Measurements from ENCODE around the gene CTIF. TPM values are rescaled to one million over a fixed set of nuclear protein-coding genes. Genes with fewer than 3 reads are reported as not detected.
A peak's percentile ranks its signal among the peaks of the same experiment; 100 is the strongest.
"Not testable (repeated sequence)": the region's sequence is repeated elsewhere in the genome, so short reads cannot be mapped to it uniquely, and the experiment has no call there.

CTIF gene
- polyA plus RNA-seq, 4 donors, result 8.1 to 22.6 (median 11.3) TPM

GRCh38 chr18:48641981-48642380 lies 103.2 kb downstream of the CTIF start:
- H3K27ac ChIP-seq (ENCODE audit: low read depth in 1 of 3, low read length in 2 of 3), result no peak overlapping the region
- FAIRE-seq (no peak), DNase-seq (no peak)
- H3K27me3 ChIP-seq (ENCODE audit: control insufficient read depth in 3 of 3, insufficient read depth in 3 of 3, low read length in 3 of 3), result no peaks in the 10 kb centered on the region
- WGBS, 3 donors, result 92 to 96% (median 95%) methylated on average over 4 of the region's 4 CpGs
- H3K9me3 ChIP-seq (ENCODE audit: control insufficient read depth in 2 of 2, insufficient read depth in 1 of 2, low read depth in 1 of 2, low read length in 1 of 2), result no peaks in the 10 kb centered on the region
- no peaks in the 10 kb centered on the region for H3K4me1 ChIP-seq (ENCODE audit: control insufficient read depth in 3 of 3, insufficient read depth in 2 of 3, low read depth in 1 of 3, low read length in 2 of 3)
- no peak overlapping the region for H3K4me3 ChIP-seq (ENCODE audit: low read depth in 1 of 3, low read length in 3 of 3)
- peaks cover 0 to 28% (median 0%) of the 10 kb centered on the region in 3 donors for H3K36me3 ChIP-seq (ENCODE audit: control insufficient read depth in 3 of 3, insufficient read depth in 2 of 3, low read depth in 1 of 3, low read length in 3 of 3)

GRCh38 chr18:48642503-48642902 lies 103.7 kb downstream of the CTIF start:
- H3K27me3 ChIP-seq (ENCODE audit: control insufficient read depth in 3 of 3, insufficient read depth in 3 of 3, low read length in 3 of 3), result no peaks in the 10 kb centered on the region
- H3K9me3 ChIP-seq (ENCODE audit: control insufficient read depth in 2 of 2, insufficient read depth in 1 of 2, low read depth in 1 of 2, low read length in 1 of 2), result no peaks in the 10 kb centered on the region
- no peak overlapping the region for H3K4me3 ChIP-seq (ENCODE audit: low read depth in 1 of 3, low read length in 3 of 3)
- no peak overlapping the region for H3K27ac ChIP-seq (ENCODE audit: low read depth in 1 of 3, low read length in 2 of 3)
- H3K36me3 ChIP-seq (ENCODE audit: control insufficient read depth in 3 of 3, insufficient read depth in 2 of 3, low read depth in 1 of 3, low read length in 3 of 3), result peaks cover 0 to 23% (median 0%) of the 10 kb centered on the region in 3 donors
- FAIRE-seq, result no peak
- H3K4me1 ChIP-seq (ENCODE audit: control insufficient read depth in 3 of 3, insufficient read depth in 2 of 3, low read depth in 1 of 3, low read length in 2 of 3), result no peaks in the 10 kb centered on the region
- 94 to 100% (median 95%) methylated on average over 1 of the region's 1 CpG for WGBS, 3 donors
- no peak for DNase-seq

GRCh38 chr18:48643262-48643661 lies 104.4 kb downstream of the CTIF start:
- 87 to 90% (median 88%) methylated on average over 1 of the region's 1 CpG for WGBS, 3 donors
- no peak overlapping the region for H3K4me3 ChIP-seq (ENCODE audit: low read depth in 1 of 3, low read length in 3 of 3)
- FAIRE-seq (no peak), DNase-seq (no peak)
- H3K36me3 ChIP-seq (ENCODE audit: control insufficient read depth in 3 of 3, insufficient read depth in 2 of 3, low read depth in 1 of 3, low read length in 3 of 3), result peaks cover 0 to 17% (median 0%) of the 10 kb centered on the region in 3 donors
- no peaks in the 10 kb centered on the region for H3K27me3 ChIP-seq (ENCODE audit: control insufficient read depth in 3 of 3, insufficient read depth in 3 of 3, low read length in 3 of 3)
- no peaks in the 10 kb centered on the region for H3K9me3 ChIP-seq (ENCODE audit: control insufficient read depth in 2 of 2, insufficient read depth in 1 of 2, low read depth in 1 of 2, low read length in 1 of 2)
- H3K4me1 ChIP-seq (ENCODE audit: control insufficient read depth in 3 of 3, insufficient read depth in 2 of 3, low read depth in 1 of 3, low read length in 2 of 3), result no peaks in the 10 kb centered on the region
- H3K27ac ChIP-seq (ENCODE audit: low read depth in 1 of 3, low read length in 2 of 3), result no peak overlapping the region

GRCh38 chr18:48644029-48644428 lies 105.2 kb downstream of the CTIF start:
- peaks cover 0 to 15% (median 0%) of the 10 kb centered on the region in 3 donors for H3K36me3 ChIP-seq (ENCODE audit: control insufficient read depth in 3 of 3, insufficient read depth in 2 of 3, low read depth in 1 of 3, low read length in 3 of 3)
- 92 to 94% (median 94%) methylated on average over 5 of the region's 5 CpGs for WGBS, 3 donors

GRCh38 chr18:48645427-48646002 lies 106.7 kb downstream of the CTIF start:
- DNase-seq (no peak), FAIRE-seq (no peak)
- Histone ChIP-seq H3K9me3 (ENCODE audit: control insufficient read depth in 2 of 2, insufficient read depth in 1 of 2, low read depth in 1 of 2, low read length in 1 of 2) (no peaks in the 10 kb centered on the region), H3K27ac (ENCODE audit: low read depth in 1 of 3, low read length in 2 of 3) (no peak overlapping the region), H3K4me1 (ENCODE audit: control insufficient read depth in 3 of 3, insufficient read depth in 2 of 3, low read depth in 1 of 3, low read length in 2 of 3) (no peaks in the 10 kb centered on the region), H3K4me3 (ENCODE audit: low read depth in 1 of 3, low read length in 3 of 3) (no peak overlapping the region), H3K27me3 (ENCODE audit: control insufficient read depth in 3 of 3, insufficient read depth in 3 of 3, low read length in 3 of 3) (no peaks in the 10 kb centered on the region), H3K36me3 (ENCODE audit: control insufficient read depth in 3 of 3, insufficient read depth in 2 of 3, low read depth in 1 of 3, low read length in 3 of 3) (peaks cover 0 to 4% (median 0%) of the 10 kb centered on the region in 3 donors)
- WGBS, 3 donors, result 84 to 87% (median 86%) methylated on average over 10 of the region's 10 CpGs

More at GRCh38 chr18:48644029-48644428, 105.2 kb downstream of the CTIF start:
- DNase-seq (no peak), FAIRE-seq (no peak)
- Histone ChIP-seq H3K27ac (ENCODE audit: low read depth in 1 of 3, low read length in 2 of 3) (no peak overlapping the region), H3K4me1 (ENCODE audit: control insufficient read depth in 3 of 3, insufficient read depth in 2 of 3, low read depth in 1 of 3, low read length in 2 of 3) (no peaks in the 10 kb centered on the region), H3K4me3 (ENCODE audit: low read depth in 1 of 3, low read length in 3 of 3) (no peak overlapping the region), H3K9me3 (ENCODE audit: control insufficient read depth in 2 of 2, insufficient read depth in 1 of 2, low read depth in 1 of 2, low read length in 1 of 2) (no peaks in the 10 kb centered on the region), H3K27me3 (ENCODE audit: control insufficient read depth in 3 of 3, insufficient read depth in 3 of 3, low read length in 3 of 3) (no peaks in the 10 kb centered on the region)

GRCh38 chr18:48646976-48647375 lies 108.1 kb downstream of the CTIF start:
- no peak for FAIRE-seq
- Histone ChIP-seq H3K4me1 (ENCODE audit: control insufficient read depth in 3 of 3, insufficient read depth in 2 of 3, low read depth in 1 of 3, low read length in 2 of 3) (no peaks in the 10 kb centered on the region), H3K27ac (ENCODE audit: low read depth in 1 of 3, low read length in 2 of 3) (no peak overlapping the region), H3K9me3 (ENCODE audit: control insufficient read depth in 2 of 2, insufficient read depth in 1 of 2, low read depth in 1 of 2, low read length in 1 of 2) (no peaks in the 10 kb centered on the region), H3K36me3 (ENCODE audit: control insufficient read depth in 3 of 3, insufficient read depth in 2 of 3, low read depth in 1 of 3, low read length in 3 of 3) (peaks cover 0 to 3% (median 0%) of the 10 kb centered on the region in 3 donors), H3K27me3 (ENCODE audit: control insufficient read depth in 3 of 3, insufficient read depth in 3 of 3, low read length in 3 of 3) (no peaks in the 10 kb centered on the region), H3K4me3 (ENCODE audit: low read depth in 1 of 3, low read length in 3 of 3) (no peak overlapping the region)
- DNase-seq, result no peak
- WGBS, 3 donors, result 73 to 94% (median 83%) methylated on average over 2 of the region's 2 CpGs

- Histone ChIP-seq H3K9me3 (ENCODE audit: control insufficient read depth in 2 of 2, insufficient read depth in 1 of 2, low read depth in 1 of 2, low read length in 1 of 2) (no peaks in the 10 kb centered on the region), H3K27me3 (ENCODE audit: control insufficient read depth in 3 of 3, insufficient read depth in 3 of 3, low read length in 3 of 3) (no peaks in the 10 kb centered on the region), H3K27ac (ENCODE audit: low read depth in 1 of 3, low read length in 2 of 3) (no peak overlapping the region), H3K4me3 (ENCODE audit: low read depth in 1 of 3, low read length in 3 of 3) (no peak overlapping the region), H3K36me3 (ENCODE audit: control insufficient read depth in 3 of 3, insufficient read depth in 2 of 3, low read depth in 1 of 3, low read length in 3 of 3) (peaks cover 0 to 3% (median 0%) of the 10 kb centered on the region in 3 donors), H3K4me1 (ENCODE audit: control insufficient read depth in 3 of 3, insufficient read depth in 2 of 3, low read depth in 1 of 3, low read length in 2 of 3) (no peaks in the 10 kb centered on the region)
- DNase-seq, result peak in 1 of 2 donors; percentile 27
- no peak for FAIRE-seq
- WGBS, 3 donors, result 78 to 90% (median 89%) methylated on average over 7 of the region's 7 CpGs
These were observed 110.4 kb downstream of the CTIF start for GRCh38 chr18:48649231-48649630.

GRCh38 chr18:48654591-48654990 lies 115.8 kb downstream of the CTIF start:
- DNase-seq, result not testable (repeated sequence)

GRCh38 chr18:48655508-48655907 lies 116.7 kb downstream of the CTIF start:
- Histone ChIP-seq H3K27me3 (ENCODE audit: control insufficient read depth in 3 of 3, insufficient read depth in 3 of 3, low read length in 3 of 3) (no peaks in the 10 kb centered on the region), H3K9me3 (ENCODE audit: control insufficient read depth in 2 of 2, insufficient read depth in 1 of 2, low read depth in 1 of 2, low read length in 1 of 2) (no peaks in the 10 kb centered on the region), H3K4me3 (ENCODE audit: low read depth in 1 of 3, low read length in 3 of 3) (no peak overlapping the region), H3K36me3 (ENCODE audit: control insufficient read depth in 3 of 3, insufficient read depth in 2 of 3, low read depth in 1 of 3, low read length in 3 of 3) (peaks cover 0 to 2% (median 0%) of the 10 kb centered on the region in 3 donors), H3K4me1 (ENCODE audit: control insufficient read depth in 3 of 3, insufficient read depth in 2 of 3, low read depth in 1 of 3, low read length in 2 of 3) (no peaks in the 10 kb centered on the region), H3K27ac (ENCODE audit: low read depth in 1 of 3, low read length in 2 of 3) (no peak overlapping the region)
- FAIRE-seq (no peak), DNase-seq (no peak)
- 85 to 87% (median 86%) methylated on average over 2 of the region's 2 CpGs for WGBS, 3 donors

More at GRCh38 chr18:48654591-48654990, 115.8 kb downstream of the CTIF start:
- H3K27ac ChIP-seq (ENCODE audit: low read depth in 1 of 3, low read length in 2 of 3); H3K36me3 ChIP-seq (ENCODE audit: control insufficient read depth in 3 of 3, insufficient read depth in 2 of 3, low read depth in 1 of 3, low read length in 3 of 3); H3K4me3 ChIP-seq (ENCODE audit: low read depth in 1 of 3, low read length in 3 of 3); FAIRE-seq; H3K9me3 ChIP-seq (ENCODE audit: control insufficient read depth in 2 of 2, insufficient read depth in 1 of 2, low read depth in 1 of 2, low read length in 1 of 2); H3K4me1 ChIP-seq (ENCODE audit: control insufficient read depth in 3 of 3, insufficient read depth in 2 of 3, low read depth in 1 of 3, low read length in 2 of 3); H3K27me3 ChIP-seq (ENCODE audit: control insufficient read depth in 3 of 3, insufficient read depth in 3 of 3, low read length in 3 of 3): not testable (repeated sequence)
- 87 to 95% (median 88%) methylated on average over 4 of the region's 4 CpGs for WGBS, 3 donors

All from small intestine (tissue), 7 donors.